GM12801 (cell line): Measurements from ENCODE around the gene SKAP1.

Source experiments
- CTCF ChIP-seq: IDR thresholded peaks from one replicate; pipeline ENCODE4 v1.5.1; 2011; ENCODE audit warnings: control low read depth; ENCODE audit not compliant: insufficient read length; ENCODE audit errors: extremely low read depth

SKAP1 gene

GRCh38 chr17:48123111-48123510, 306.9 kb downstream of the SKAP1 start:
- no peak for TF ChIP-seq CTCF

- TF ChIP-seq CTCF, result no peak
Observed at GRCh38 chr17:48122665-48123045, 307.4 kb downstream of the SKAP1 start.

DNA sequence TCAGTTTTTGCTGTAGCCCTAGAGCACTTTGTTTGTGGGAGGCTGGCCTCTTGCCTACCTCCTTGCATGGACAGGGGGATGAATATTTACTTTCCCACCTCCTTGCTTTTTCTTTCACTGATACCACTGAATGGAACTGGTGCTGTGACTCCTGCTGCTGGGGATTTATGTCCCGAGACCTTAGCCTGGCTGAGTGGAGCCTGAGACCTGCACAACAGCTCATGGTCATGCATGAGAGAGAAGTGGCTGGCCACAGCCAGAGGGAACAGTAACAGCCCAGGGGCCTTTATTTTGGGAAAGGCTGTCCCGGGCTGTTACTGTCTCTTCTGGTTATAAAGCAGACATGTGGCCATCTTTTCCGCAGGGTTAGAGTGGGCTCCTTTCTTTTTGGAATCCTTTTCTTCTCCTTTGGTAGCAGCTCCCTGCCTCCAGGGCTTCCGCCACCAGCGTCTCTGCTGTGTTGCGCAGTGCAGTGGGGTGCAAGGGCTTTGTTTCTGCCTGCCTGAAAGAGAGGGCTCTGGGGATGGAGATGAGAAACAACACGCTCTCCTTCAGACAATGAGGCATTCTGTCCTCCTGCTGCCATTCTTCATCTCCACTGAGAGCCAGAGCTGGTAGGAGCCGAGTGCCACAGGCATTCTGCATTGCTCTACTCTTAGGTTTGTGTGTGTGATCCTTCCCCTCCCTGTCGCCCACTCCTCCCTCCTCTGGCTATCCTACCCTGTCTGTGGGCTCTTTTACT, 307.9 kb downstream of the SKAP1 start:
- no peak for TF ChIP-seq CTCF

DNA sequence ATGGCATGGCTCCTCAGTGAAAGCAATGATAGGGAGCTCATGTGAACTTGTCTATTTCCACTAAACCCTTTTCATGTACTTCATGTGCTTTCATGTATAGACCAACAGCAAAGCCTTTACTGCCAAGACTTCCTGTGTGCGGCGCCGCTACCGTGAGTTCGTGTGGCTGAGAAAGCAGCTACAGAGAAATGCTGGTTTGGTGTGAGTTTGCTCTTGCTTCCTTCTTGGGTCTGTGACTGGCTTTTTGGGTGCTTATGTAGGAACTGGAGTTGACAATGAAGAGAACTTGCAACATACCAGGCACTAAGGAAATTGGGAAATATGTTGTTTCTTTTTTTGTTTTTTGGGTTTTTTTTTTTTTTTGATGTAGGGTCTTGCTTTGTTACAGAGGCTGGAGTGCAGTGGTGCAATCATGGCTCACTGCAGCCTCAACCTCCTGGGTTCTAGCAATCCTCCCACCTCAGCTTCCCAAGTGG, 316.8 kb downstream of the SKAP1 start:
- TF ChIP-seq CTCF, result no peak

GRCh38 chr17:48111937-48112241, 318.1 kb downstream of the SKAP1 start:
- TF ChIP-seq CTCF, result no peak

- TF ChIP-seq CTCF, result no peak
Observed at GRCh38 chr17:48110761-48111160, 319.3 kb downstream of the SKAP1 start.

- no peak for TF ChIP-seq CTCF
Observed at GRCh38 chr17:48107137-48108055, 322.6 kb downstream of the SKAP1 start, which contains the start of gene SNX11. TSS of gene SNX11 (plus strand) at chr17:48107766. CDS start at chr17:48112044, 4,278 bp downstream.
